ENCODE results near the gene RPRD1A.

RPRD1A gene

DNA sequence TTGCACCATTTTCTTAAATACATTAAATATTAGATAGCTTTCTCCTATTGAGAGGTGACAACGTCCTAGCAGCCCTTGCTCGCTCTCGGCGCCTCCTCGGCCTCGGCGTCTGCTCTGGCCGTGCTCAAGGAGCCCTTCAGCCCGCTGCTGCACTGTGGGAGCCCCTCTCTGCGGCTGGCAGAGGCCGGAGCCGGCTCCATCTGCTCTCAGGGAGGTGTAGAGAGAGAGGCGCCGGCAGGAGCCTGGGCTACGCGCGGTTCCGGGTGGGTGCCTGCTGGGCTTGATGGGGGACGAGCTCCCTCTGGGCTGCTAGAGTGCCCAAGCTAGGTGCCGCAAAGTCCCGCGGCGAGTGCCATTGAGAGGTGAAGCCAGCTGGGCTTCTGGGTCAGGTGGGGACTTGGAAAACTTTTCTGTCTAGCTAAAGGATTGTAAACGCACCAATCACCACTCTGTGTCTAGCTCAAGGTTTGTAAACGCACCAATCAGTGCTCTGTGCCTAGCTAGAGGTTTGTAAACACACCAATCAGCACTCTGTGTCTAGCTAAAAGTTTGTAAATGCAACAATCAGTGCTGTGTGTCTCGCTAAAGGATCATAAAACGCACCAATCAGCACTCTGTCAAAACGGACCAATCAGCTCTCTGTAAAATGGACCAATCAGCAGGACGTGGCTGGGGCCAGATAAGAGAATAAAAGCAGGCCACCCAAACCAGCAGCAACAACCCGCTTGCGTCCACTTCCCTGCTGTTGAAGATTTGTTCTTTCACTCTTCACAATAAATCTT, 3.1 kb downstream of the RPRD1A start:
- TF ChIP-seq, protein P1, sequence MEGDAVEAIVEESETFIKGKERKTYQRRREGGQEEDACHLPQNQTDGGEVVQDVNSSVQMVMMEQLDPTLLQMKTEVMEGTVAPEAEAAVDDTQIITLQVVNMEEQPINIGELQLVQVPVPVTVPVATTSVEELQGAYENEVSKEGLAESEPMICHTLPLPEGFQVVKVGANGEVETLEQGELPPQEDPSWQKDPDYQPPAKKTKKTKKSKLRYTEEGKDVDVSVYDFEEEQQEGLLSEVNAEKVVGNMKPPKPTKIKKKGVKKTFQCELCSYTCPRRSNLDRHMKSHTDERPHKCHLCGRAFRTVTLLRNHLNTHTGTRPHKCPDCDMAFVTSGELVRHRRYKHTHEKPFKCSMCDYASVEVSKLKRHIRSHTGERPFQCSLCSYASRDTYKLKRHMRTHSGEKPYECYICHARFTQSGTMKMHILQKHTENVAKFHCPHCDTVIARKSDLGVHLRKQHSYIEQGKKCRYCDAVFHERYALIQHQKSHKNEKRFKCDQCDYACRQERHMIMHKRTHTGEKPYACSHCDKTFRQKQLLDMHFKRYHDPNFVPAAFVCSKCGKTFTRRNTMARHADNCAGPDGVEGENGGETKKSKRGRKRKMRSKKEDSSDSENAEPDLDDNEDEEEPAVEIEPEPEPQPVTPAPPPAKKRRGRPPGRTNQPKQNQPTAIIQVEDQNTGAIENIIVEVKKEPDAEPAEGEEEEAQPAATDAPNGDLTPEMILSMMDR (conservative IDR thresholded peaks at IDR 0.05; ENCODE audit: low read length): no peak
- no peak for DNase-seq (ENCODE audit: low read depth)
- H3K4me3 ChIP-seq (ENCODE audit: low read length): no peak overlapping the region

- TF ChIP-seq, protein P1 (conservative IDR thresholded peaks at IDR 0.05; ENCODE audit: low read length): no peak
- DNase-seq (ENCODE audit: low read depth): no peak
These were observed 8.7 kb downstream of the RPRD1A start for GRCh38 chr18:36058674-36059073.

DNA sequence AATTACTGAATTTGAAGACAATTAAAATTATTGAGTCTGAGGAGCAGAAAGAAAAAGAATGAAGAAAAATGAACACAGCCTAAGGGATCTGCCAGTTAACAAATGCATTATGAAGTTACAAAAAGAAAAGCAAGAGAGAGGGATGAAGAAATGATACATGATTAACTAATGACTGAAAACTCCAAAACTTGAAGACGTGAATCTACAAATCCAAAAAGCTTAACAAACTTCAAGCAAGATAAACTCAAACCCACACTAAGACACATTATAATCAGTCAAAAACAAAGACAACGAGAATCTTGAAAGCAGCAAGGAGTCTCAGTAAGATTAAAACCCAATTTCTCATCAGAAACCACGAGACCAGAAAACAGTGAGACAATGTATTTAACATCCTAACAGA, 15.6 kb downstream of the RPRD1A start:
- no peak for DNase-seq (ENCODE audit: low read depth)
- no peak overlapping the region for H3K4me3 ChIP-seq (ENCODE audit: low read length)
- TF ChIP-seq, protein P1 (conservative IDR thresholded peaks at IDR 0.05; ENCODE audit: low read length): no peak

More at GRCh38 chr18:36058674-36059073, 8.7 kb downstream of the RPRD1A start:
- H3K4me3 ChIP-seq (ENCODE audit: low read length): no peak overlapping the region

GRCh38 chr18:36050479-36050878, 16.9 kb downstream of the RPRD1A start:
- H3K4me3 ChIP-seq (ENCODE audit: low read length): no peak overlapping the region

GRCh38 chr18:36047521-36047920, 19.8 kb downstream of the RPRD1A start:
- H3K4me3 ChIP-seq (ENCODE audit: low read length): no peak overlapping the region
- TF ChIP-seq, protein P1 (conservative IDR thresholded peaks at IDR 0.05; ENCODE audit: low read length): no peak
- DNase-seq (ENCODE audit: low read depth): no peak

More at GRCh38 chr18:36050479-36050878, 16.9 kb downstream of the RPRD1A start:
- TF ChIP-seq, protein P1 (conservative IDR thresholded peaks at IDR 0.05; ENCODE audit: low read length): no peak
- no peak for DNase-seq (ENCODE audit: low read depth)

- TF ChIP-seq, protein P1 (conservative IDR thresholded peaks at IDR 0.05; ENCODE audit: low read length): no peak
- no peak for DNase-seq (ENCODE audit: low read depth)
- H3K4me3 ChIP-seq (ENCODE audit: low read length): no peak overlapping the region
These were observed 20.5 kb downstream of the RPRD1A start for GRCh38 chr18:36046898-36047297.
